SK-N-SH treated with all-trans-retinoic acid at 6 μM for 48 hours (cell line): ENCODE data around the gene RPRD1B.

Source experiments
- BACH2 ChIP-seq: fragments of 250-450 bp; sonication (Bioruptor Pico); IDR thresholded peaks from 2 replicates; pipeline ENCODE4 v1.9.0; 2021; ENCODE audit warnings: mild to moderate bottlenecking, borderline replicate concordance
- SNAI2 ChIP-seq: fragments of 250-450 bp; sonication (Bioruptor Pico); IDR thresholded peaks from 2 replicates; pipeline ENCODE4 v1.5.0; 2020; ENCODE audit warnings: mild to moderate bottlenecking, moderate library complexity
- TOX ChIP-seq: fragments of 250-450 bp; sonication (Bioruptor Pico); IDR thresholded peaks from 2 replicates; pipeline ENCODE4 v1.8.0; 2021; ENCODE audit warnings: mild to moderate bottlenecking, moderate library complexity, borderline replicate concordance
- ZFP3 ChIP-seq: fragments of 250-450 bp; sonication (Bioruptor Pico); IDR thresholded peaks from 2 replicates; pipeline ENCODE4 v1.5.0; 2020; ENCODE audit warnings: mild to moderate bottlenecking, moderate library complexity
- ZFP30 ChIP-seq: fragments of 450-650 bp; formaldehyde crosslinking; IDR thresholded peaks from 2 replicates; pipeline ENCODE4 v1.5.0; 2022; ENCODE audit warnings: mild to moderate bottlenecking, moderate library complexity
- ZNF565 ChIP-seq: fragments of 450-650 bp; formaldehyde crosslinking; conservative IDR thresholded peaks from 2 replicates; pipeline ENCODE4 v1.5.0; 2020; ENCODE audit warnings: low read depth, mild to moderate bottlenecking, moderate library complexity
- ZNF8 ChIP-seq: fragments of 450-650 bp; formaldehyde crosslinking; IDR thresholded peaks from 2 replicates; pipeline ENCODE4 v1.5.0; 2020; ENCODE audit warnings: mild to moderate bottlenecking, moderate library complexity
- TF ChIP-seq, protein P1 (sequence below): fragments of 250-450 bp; sonication (Bioruptor Pico); IDR thresholded peaks from 2 replicates; pipeline ENCODE4 v1.8.0; 2020; ENCODE audit warnings: mild to moderate bottlenecking, moderate library complexity, borderline replicate concordance
- TF ChIP-seq, protein P2 (sequence below): fragments of 250-450 bp; sonication (Bioruptor Pico); IDR thresholded peaks from 2 replicates; pipeline ENCODE4 v1.5.0; 2020; ENCODE audit warnings: mild to moderate bottlenecking, moderate library complexity

DNA sequence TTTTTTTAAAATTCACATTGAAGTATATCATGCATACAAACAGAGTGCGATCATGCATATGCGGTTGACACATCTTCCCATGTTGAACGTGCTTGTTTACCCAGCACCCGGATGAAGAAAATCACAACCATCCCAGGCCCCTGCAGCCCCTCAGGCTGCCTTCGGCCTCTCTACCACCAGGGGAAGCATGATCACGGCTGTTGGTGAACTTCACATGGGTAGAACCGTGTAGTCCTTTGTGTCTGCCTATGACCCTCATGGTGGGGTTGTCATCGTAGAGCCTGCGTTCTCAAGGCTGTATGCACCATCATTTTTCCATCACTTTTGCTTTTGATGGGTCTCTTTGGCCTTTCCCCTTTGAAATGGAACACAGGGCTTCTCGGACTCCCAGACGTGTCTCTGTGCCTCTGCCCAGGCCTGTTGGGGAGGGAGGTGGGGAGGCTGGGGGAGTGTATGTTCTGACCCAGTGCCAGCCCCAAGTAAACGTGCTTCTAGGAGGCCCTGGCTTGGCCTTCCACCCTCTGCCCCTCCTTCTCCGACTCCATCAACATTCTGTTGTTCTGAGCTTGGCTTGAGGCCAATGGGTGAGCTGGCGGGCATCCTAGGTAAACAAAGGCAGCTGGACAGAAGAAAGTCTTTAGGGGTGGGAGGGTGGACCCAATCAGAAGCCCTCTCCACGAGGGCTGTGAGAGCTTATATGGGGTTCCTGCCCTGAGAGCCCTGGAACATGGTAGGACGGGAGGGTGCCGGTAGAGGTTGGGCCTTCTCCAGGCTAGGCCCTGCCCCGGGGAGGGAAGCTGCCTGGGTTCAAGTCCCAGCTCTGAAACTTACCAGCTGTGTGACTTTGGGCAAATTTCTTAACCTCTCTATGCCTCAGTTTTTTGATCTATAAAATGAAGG is 91.9 kb downstream of the RPRD1B start:
- TF ChIP-seq ZFP3 (CRISPR knock-in tag) (0 out of 2 replicates have a peak, but pooled peaks have one; percentile 84), SNAI2 (CRISPR knock-in tag) (peak; percentile 64), TOX (no peak), ZNF8 (CRISPR knock-in tag) (no peak), BACH2 (no peak), ZFP30 (CRISPR knock-in tag) (no peak), ZNF565 (no peak)
- TF ChIP-seq, protein P1, sequence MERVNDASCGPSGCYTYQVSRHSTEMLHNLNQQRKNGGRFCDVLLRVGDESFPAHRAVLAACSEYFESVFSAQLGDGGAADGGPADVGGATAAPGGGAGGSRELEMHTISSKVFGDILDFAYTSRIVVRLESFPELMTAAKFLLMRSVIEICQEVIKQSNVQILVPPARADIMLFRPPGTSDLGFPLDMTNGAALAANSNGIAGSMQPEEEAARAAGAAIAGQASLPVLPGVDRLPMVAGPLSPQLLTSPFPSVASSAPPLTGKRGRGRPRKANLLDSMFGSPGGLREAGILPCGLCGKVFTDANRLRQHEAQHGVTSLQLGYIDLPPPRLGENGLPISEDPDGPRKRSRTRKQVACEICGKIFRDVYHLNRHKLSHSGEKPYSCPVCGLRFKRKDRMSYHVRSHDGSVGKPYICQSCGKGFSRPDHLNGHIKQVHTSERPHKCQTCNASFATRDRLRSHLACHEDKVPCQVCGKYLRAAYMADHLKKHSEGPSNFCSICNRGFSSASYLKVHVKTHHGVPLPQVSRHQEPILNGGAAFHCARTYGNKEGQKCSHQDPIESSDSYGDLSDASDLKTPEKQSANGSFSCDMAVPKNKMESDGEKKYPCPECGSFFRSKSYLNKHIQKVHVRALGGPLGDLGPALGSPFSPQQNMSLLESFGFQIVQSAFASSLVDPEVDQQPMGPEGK (CRISPR knock-in tag): no peak
- TF ChIP-seq, protein P2, sequence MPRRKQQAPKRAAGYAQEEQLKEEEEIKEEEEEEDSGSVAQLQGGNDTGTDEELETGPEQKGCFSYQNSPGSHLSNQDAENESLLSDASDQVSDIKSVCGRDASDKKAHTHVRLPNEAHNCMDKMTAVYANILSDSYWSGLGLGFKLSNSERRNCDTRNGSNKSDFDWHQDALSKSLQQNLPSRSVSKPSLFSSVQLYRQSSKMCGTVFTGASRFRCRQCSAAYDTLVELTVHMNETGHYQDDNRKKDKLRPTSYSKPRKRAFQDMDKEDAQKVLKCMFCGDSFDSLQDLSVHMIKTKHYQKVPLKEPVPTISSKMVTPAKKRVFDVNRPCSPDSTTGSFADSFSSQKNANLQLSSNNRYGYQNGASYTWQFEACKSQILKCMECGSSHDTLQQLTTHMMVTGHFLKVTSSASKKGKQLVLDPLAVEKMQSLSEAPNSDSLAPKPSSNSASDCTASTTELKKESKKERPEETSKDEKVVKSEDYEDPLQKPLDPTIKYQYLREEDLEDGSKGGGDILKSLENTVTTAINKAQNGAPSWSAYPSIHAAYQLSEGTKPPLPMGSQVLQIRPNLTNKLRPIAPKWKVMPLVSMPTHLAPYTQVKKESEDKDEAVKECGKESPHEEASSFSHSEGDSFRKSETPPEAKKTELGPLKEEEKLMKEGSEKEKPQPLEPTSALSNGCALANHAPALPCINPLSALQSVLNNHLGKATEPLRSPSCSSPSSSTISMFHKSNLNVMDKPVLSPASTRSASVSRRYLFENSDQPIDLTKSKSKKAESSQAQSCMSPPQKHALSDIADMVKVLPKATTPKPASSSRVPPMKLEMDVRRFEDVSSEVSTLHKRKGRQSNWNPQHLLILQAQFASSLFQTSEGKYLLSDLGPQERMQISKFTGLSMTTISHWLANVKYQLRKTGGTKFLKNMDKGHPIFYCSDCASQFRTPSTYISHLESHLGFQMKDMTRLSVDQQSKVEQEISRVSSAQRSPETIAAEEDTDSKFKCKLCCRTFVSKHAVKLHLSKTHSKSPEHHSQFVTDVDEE (CRISPR knock-in tag): no peak
